ENCODE results near the gene TENT4B. TPM values are rescaled to one million over a fixed set of nuclear protein-coding genes. Genes with fewer than 3 reads are reported as not detected.

The TENT4B gene
- total and polyA plus RNA-seq, 4 donors = 4.3 to 16.3 (median 8.4) TPM

GRCh38 chr16:50271148-50272041 lies 118.3 kb downstream of the TENT4B start:
- no peaks in the 10 kb centered on the region for H3K27me3 ChIP-seq (ENCODE audit: control insufficient read depth in 3 of 3, insufficient read depth in 3 of 3, low read length in 2 of 3)
- H3K36me3 ChIP-seq (ENCODE audit: control insufficient read depth in 4 of 4, insufficient read depth in 4 of 4, low read length in 4 of 4) = no peaks in the 10 kb centered on the region
- DNase-seq = no peak
- WGBS, 2 donors = 77 to 80% methylated on average over 15 of the region's 15 CpGs
- ATAC-seq (ENCODE audit: insufficient read depth, low FRiP score) = no peak
- H3K4me1 ChIP-seq (ENCODE audit: control insufficient read depth in 5 of 5, insufficient read depth in 5 of 5, low read length in 5 of 5) = peaks cover 0 to 12% (median 9%) of the 10 kb centered on the region in 5 donors
- no peak overlapping the region for H3K4me3 ChIP-seq
- H3K27ac ChIP-seq (ENCODE audit: low read depth in 1 of 2, low read length in 1 of 2) = no peak overlapping the region
- TF ChIP-seq, protein P1, sequence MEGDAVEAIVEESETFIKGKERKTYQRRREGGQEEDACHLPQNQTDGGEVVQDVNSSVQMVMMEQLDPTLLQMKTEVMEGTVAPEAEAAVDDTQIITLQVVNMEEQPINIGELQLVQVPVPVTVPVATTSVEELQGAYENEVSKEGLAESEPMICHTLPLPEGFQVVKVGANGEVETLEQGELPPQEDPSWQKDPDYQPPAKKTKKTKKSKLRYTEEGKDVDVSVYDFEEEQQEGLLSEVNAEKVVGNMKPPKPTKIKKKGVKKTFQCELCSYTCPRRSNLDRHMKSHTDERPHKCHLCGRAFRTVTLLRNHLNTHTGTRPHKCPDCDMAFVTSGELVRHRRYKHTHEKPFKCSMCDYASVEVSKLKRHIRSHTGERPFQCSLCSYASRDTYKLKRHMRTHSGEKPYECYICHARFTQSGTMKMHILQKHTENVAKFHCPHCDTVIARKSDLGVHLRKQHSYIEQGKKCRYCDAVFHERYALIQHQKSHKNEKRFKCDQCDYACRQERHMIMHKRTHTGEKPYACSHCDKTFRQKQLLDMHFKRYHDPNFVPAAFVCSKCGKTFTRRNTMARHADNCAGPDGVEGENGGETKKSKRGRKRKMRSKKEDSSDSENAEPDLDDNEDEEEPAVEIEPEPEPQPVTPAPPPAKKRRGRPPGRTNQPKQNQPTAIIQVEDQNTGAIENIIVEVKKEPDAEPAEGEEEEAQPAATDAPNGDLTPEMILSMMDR (IDR thresholded peaks at IDR 0.05; ENCODE audit: control extremely low read depth, extremely low read depth) = no peak
- H3K9ac ChIP-seq (ENCODE audit: insufficient read depth in 1 of 2, low read length in 2 of 2) = no peak overlapping the region
- peaks cover 0 to 2% (median 0%) of the 10 kb centered on the region in 4 donors for H3K9me3 ChIP-seq (ENCODE audit: control insufficient read depth in 4 of 4, insufficient read depth in 3 of 4, low read length in 3 of 4)

DNA sequence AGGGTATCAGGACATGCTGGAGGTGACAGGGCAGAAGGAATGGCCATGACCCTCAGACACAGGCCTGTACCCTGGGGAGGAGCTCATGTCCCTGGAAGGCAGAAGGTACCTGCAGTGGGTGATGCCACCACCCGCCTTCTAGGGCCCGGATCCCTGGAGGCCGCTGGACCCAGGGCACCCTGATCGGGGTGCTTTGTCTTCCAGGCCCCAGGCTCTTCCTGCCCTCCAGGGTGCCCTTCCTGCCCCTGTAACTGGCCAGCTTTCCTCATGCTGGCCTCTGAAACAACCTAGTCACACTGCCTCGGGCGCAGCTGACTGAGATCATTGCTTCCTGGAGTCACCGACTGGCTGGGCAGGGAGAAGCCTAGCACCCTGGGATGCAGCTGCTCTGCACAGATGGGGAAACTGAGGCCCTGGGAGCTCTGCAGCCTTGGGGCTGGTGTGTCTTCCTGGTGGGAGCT lies 119.0 kb downstream of the TENT4B start:
- ATAC-seq (ENCODE audit: insufficient read depth, low FRiP score) (no peak), DNase-seq (no peak)
- Histone ChIP-seq H3K9me3 (ENCODE audit: control insufficient read depth in 4 of 4, insufficient read depth in 3 of 4, low read length in 3 of 4) (peaks cover 0 to 2% (median 0%) of the 10 kb centered on the region in 4 donors), H3K4me1 (ENCODE audit: control insufficient read depth in 5 of 5, insufficient read depth in 5 of 5, low read length in 5 of 5) (peaks cover 0 to 9% (median 4%) of the 10 kb centered on the region in 5 donors), H3K4me3 (no peak overlapping the region), H3K27ac (ENCODE audit: low read depth in 1 of 2, low read length in 1 of 2) (no peak overlapping the region), H3K9ac (ENCODE audit: insufficient read depth in 1 of 2, low read length in 2 of 2) (no peak overlapping the region), H3K36me3 (ENCODE audit: control insufficient read depth in 4 of 4, insufficient read depth in 4 of 4, low read length in 4 of 4) (no peaks in the 10 kb centered on the region), H3K27me3 (ENCODE audit: control insufficient read depth in 3 of 3, insufficient read depth in 3 of 3, low read length in 2 of 3) (no peaks in the 10 kb centered on the region)
- TF ChIP-seq, protein P1 (IDR thresholded peaks at IDR 0.05; ENCODE audit: control extremely low read depth, extremely low read depth) = no peak
- WGBS, 2 donors = 58 to 74% methylated on average over 7 of the region's 7 CpGs

- TF ChIP-seq, protein P1 (IDR thresholded peaks at IDR 0.05; ENCODE audit: control extremely low read depth, extremely low read depth) = no peak
- DNase-seq (no peak), ATAC-seq (ENCODE audit: insufficient read depth, low FRiP score) (no peak)
- peaks cover 0 to 2% (median 0%) of the 10 kb centered on the region in 4 donors for H3K9me3 ChIP-seq (ENCODE audit: control insufficient read depth in 4 of 4, insufficient read depth in 3 of 4, low read length in 3 of 4)
- no peaks in the 10 kb centered on the region for H3K27me3 ChIP-seq (ENCODE audit: control insufficient read depth in 3 of 3, insufficient read depth in 3 of 3, low read length in 2 of 3)
- H3K9ac ChIP-seq (ENCODE audit: insufficient read depth in 1 of 2, low read length in 2 of 2) = no peak overlapping the region
- WGBS, 2 donors = 92 to 95% methylated on average over 5 of the region's 5 CpGs
- H3K27ac ChIP-seq (ENCODE audit: low read depth in 1 of 2, low read length in 1 of 2) = no peak overlapping the region
- no peak overlapping the region for H3K4me3 ChIP-seq
- peaks cover 0 to 9% (median 0%) of the 10 kb centered on the region in 5 donors for H3K4me1 ChIP-seq (ENCODE audit: control insufficient read depth in 5 of 5, insufficient read depth in 5 of 5, low read length in 5 of 5)
- H3K36me3 ChIP-seq (ENCODE audit: control insufficient read depth in 4 of 4, insufficient read depth in 4 of 4, low read length in 4 of 4) = no peaks in the 10 kb centered on the region
Measured at GRCh38 chr16:50272687-50273381, 119.7 kb downstream of the TENT4B start.

Measured in lung (tissue), 12 donors.